ENCODE measurements around the gene LZIC.
"Not testable (repeated sequence)": the region's sequence is repeated elsewhere in the genome, so short reads cannot be mapped to it uniquely, and the experiment has no call there.

LZIC gene

GRCh38 chr1:9942939-9943788, at the start of gene LZIC, which contains the start of gene NMNAT1:
Gene LZIC, minus strand, starts transcription at chr1:9943391. Its CDS starts 6,772 bp downstream, at chr1:9936619.
Gene NMNAT1, plus strand, starts transcription at chr1:9943475. Its CDS starts 28,599 bp downstream, at chr1:9972074.
- peak; percentile 95 for DNase-seq (ENCODE audit: low spot score)

DNA sequence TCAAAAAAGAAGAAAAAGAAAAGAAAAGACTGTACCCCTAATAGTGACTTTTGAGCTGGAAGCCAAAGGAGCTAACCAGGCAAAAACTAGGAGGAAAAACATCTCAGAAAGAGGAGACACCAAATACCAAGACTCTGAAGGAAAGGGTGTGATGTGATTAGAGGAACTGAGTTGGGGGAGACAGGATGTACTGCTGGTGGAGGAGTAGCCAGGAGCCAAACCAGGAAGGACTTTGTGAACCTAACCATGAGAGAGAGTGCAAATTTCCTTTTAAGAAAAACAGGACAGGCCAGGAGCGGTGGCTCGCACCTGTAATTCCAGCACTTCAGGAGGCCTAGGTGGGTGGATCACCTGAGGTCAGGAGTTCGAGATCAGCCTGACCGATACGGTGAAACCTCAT, 49.7 kb upstream of the LZIC start:
- no peak for DNase-seq (ENCODE audit: low spot score)

GRCh38 chr1:9990944-9991343, 47.8 kb upstream of the LZIC start:
- DNase-seq (ENCODE audit: low spot score) = no peak

DNA sequence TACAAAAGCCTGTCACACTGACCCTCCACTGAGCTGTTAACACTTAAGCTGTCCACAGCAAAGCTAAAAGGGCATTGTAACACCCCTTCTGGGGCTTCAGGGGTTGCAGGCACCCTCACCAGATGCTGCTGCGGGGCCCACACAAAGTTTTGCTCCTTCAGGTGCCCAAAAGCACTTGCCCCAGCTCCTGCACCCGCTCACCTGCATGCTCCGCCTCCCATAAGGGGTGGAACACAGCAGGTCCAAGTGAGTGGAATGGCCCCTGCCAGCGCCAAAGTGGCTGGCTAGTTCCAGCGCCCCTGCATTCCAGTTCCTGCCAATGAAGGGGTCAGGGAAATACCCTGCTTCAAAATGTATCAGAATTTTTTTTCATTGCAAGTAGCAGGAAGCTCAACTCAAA, 46.6 kb upstream of the LZIC start:
- no peak for DNase-seq (ENCODE audit: low spot score)

GRCh38 chr1:9985001-9985400, 41.8 kb upstream of the LZIC start:
- no peak for DNase-seq (ENCODE audit: low spot score)

- DNase-seq (ENCODE audit: low spot score) = no peak
Measured at GRCh38 chr1:9984253-9984652, 41.1 kb upstream of the LZIC start.

- no peak for DNase-seq (ENCODE audit: low spot score)
Measured at GRCh38 chr1:9960706-9961562, 17.7 kb upstream of the LZIC start.

- DNase-seq (ENCODE audit: low spot score) = no peak
Measured at GRCh38 chr1:9960011-9960410, 16.8 kb upstream of the LZIC start.

GRCh38 chr1:9957726-9958125, 14.5 kb upstream of the LZIC start:
- DNase-seq (ENCODE audit: low spot score) = no peak

GRCh38 chr1:9946315-9946714, 3.1 kb upstream of the LZIC start:
- DNase-seq (ENCODE audit: low spot score) = no peak

DNA sequence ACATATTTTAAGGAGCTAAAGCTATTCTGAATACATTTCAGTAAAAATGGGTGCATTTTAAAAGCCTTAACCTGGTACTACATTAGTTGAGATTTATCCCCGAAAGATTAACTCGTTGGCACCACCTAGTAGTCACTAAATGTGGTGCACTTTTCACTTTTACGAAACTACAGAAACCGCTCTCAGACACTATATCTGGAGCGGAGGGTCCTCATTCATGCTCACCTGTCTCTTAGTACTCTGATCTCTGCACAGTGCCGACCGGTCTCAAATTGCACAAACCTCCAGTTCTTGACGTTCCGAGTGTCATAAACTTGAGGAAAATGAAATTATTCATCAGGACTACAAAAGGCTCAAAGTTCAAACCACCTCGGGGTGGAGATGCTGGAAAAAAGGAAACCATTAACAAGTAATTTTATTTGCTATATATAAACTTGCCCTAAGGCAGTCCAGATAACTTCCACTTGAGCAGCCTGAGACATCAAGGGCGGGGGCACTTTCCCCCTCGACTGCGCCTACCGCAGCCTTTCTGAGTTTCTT, 722 bp downstream of the LZIC start:
- peak; percentile 61 for DNase-seq (ENCODE audit: low spot score)

- DNase-seq (ENCODE audit: low spot score) = no peak
Measured at GRCh38 chr1:9929431-9930385, 13.5 kb downstream of the LZIC start.

GRCh38 chr1:9927259-9927658, 15.9 kb downstream of the LZIC start:
- DNase-seq (ENCODE audit: low spot score) = no peak

DNA sequence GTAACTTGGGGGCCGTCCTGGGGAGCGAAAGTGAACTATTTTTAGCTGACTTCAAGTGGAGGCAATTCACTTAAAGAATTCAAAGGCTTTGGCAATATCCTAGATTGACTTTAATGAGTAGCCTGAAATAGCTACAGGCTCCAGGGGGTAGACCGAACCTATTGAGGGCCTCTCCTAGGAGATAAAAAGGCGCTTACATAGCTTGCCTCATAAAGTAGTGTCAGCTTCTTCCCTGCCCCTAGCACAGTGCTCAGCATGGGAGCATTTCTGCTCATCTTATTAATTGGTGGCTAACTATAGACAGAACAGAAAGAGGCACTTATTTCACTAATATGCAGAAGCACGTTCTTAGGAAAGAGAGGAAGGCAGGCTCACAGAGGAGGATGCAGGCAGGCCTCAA, 20.8 kb downstream of the LZIC start:
- no peak for DNase-seq (ENCODE audit: low spot score)

DNA sequence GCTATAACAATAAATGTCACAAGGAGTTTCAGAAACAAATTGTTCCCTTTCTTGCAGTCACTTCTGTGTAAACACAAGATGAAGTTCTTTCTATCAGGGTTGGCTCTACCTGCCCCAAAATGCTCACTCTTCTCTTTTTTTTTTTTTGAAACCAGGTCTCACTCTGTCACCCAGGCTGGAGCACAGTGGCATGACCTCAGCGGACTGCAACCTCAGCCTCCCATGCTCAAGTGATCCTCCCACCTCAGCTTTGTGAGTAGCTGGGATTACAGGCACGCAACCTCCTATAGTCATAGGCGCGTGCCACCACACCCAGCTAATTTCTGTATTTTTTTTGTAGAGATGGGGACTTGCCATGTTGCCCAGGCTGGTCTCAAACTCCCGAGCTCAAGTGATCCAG, 22.6 kb downstream of the LZIC start:
- DNase-seq (ENCODE audit: low spot score) = no peak

GRCh38 chr1:9917901-9918300, 25.3 kb downstream of the LZIC start:
- DNase-seq (ENCODE audit: low spot score) = no peak

- not testable (repeated sequence) for DNase-seq (ENCODE audit: low spot score)
Measured at GRCh38 chr1:9917495-9917894, 25.7 kb downstream of the LZIC start.

DNA sequence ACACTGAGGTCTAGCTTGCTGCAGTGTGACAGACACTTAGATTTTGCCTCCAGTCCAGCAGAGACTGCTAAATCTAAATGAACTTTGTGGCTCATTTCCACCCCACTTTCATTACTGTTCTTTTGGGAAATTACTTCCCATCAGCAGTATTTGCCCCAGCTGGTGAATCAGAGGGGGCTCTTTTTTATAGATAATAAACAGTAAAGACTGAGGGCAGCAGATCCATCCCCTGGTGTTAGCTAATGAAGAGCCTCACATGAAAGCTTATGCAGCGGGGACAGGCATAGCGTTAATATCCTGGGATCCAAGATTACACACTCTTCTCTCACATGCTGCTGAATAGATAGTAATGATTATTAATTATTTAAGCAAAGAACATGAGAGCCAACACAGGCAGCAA, 26.7 kb downstream of the LZIC start:
- no peak for DNase-seq (ENCODE audit: low spot score)

- DNase-seq (ENCODE audit: low spot score) = no peak
Measured at GRCh38 chr1:9914610-9914937, 28.6 kb downstream of the LZIC start.

DNA sequence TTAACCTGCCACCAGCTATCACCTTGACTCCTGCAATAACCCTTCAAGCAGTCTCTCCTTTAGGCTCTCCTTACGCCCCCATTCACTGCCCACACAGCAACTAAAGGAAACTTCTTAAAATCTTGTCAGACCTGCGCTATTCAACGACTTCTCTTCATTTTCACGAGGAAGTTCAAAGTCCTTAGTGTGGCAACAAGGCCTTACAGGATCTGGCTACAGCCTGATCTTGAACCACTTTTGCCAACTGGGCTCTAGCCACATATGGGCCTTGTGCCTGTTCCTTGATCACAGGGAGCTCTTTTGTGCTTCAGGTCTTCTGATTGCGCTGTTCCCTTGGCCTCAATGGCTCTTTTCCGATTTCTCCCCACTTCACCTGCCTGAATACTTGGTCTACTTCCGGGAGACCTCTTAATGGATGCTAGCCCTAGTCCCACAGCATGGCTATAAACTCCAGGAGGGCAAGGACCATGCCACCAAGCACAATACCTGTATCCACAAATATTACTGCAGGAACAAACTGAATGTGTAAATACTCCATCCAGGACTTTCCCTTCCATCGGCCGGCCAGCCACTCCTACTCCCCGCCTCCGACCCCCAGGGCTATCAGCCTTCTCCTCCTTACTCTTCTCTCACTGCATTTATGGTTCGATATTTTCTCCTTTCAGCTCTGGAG, 30.8 kb downstream of the LZIC start:
- DNase-seq (ENCODE audit: low spot score) = no peak
